ENCODE results near the gene SMC3. TPM values are rescaled to one million over a fixed set of nuclear protein-coding genes. Genes with fewer than 3 reads are reported as not detected.
A peak's percentile ranks its signal among the peaks of the same experiment; 100 is the strongest.

Gene SMC3
- total RNA-seq, 2 donors from 2014 or later = 66.0 to 75.9 TPM

- Histone ChIP-seq H3K27ac (ENCODE audit: low read depth, low read length) (no peak overlapping the region), H3K36me3 (ENCODE audit: control insufficient read depth, insufficient read depth, low read length) (no peaks in the 10 kb centered on the region), H3K9me3 (ENCODE audit: control insufficient read depth, low read length) (no peaks in the 10 kb centered on the region), H3K4me3 (ENCODE audit: low read length) (no peak overlapping the region), H3K4me1 (ENCODE audit: control insufficient read depth, insufficient read depth, low read length) (peaks cover 4% of the 10 kb centered on the region), H3K9ac (ENCODE audit: extremely low read depth, low read length, poor library complexity, severe bottlenecking) (no peak overlapping the region), H3K27me3 (ENCODE audit: control insufficient read depth, insufficient read depth, low read length, poor library complexity, severe bottlenecking) (no peaks in the 10 kb centered on the region)
- peaks cover 19% of the 10 kb centered on the region for H3K4me1 Mint-ChIP-seq
- peaks cover 2% of the 10 kb centered on the region for H3K27me3 Mint-ChIP-seq (ENCODE audit: insufficient read depth)
- no peaks in the 10 kb centered on the region for H3K9me3 Mint-ChIP-seq
- no peak for DNase-seq
- no peaks in the 10 kb centered on the region for H3K36me3 Mint-ChIP-seq (ENCODE audit: low read depth)
- H3K4me3 Mint-ChIP-seq = no peak overlapping the region
- 75 to 92% methylated on average over 1 to 3 of the region's 3 CpGs for WGBS, 2 experiments (ENCODE audit: insufficient coverage in 1 of 2, insufficient read length in 1 of 2)
- no peak for TF ChIP-seq CTCF (conservative IDR thresholded peaks at IDR 0.05)
- no peak overlapping the region for H3K27ac Mint-ChIP-seq
Observed at GRCh38 chr10:110612087-110612486, 44.6 kb downstream of the SMC3 start.

GRCh38 chr10:110612629-110613028 lies 45.1 kb downstream of the SMC3 start:
- H3K36me3 ChIP-seq (ENCODE audit: control insufficient read depth, insufficient read depth, low read length) = no peaks in the 10 kb centered on the region
- H3K9me3 ChIP-seq (ENCODE audit: control insufficient read depth, low read length) = no peaks in the 10 kb centered on the region
- Mint-ChIP-seq H3K36me3 (ENCODE audit: low read depth) (no peaks in the 10 kb centered on the region), H3K9me3 (no peaks in the 10 kb centered on the region), H3K27me3 (ENCODE audit: insufficient read depth) (peaks cover 2% of the 10 kb centered on the region), H3K27ac (no peak overlapping the region), H3K4me1 (peaks cover 19% of the 10 kb centered on the region), H3K4me3 (no peak overlapping the region)
- no peak overlapping the region for H3K27ac ChIP-seq (ENCODE audit: low read depth, low read length)
- H3K27me3 ChIP-seq (ENCODE audit: control insufficient read depth, insufficient read depth, low read length, poor library complexity, severe bottlenecking) = no peaks in the 10 kb centered on the region
- no peak overlapping the region for H3K4me3 ChIP-seq (ENCODE audit: low read length)
- peaks cover 4% of the 10 kb centered on the region for H3K4me1 ChIP-seq (ENCODE audit: control insufficient read depth, insufficient read depth, low read length)
- DNase-seq = no peak
- no peak for TF ChIP-seq CTCF (conservative IDR thresholded peaks at IDR 0.05)
- 94 to 100% methylated on average over 1 to 4 of the region's 4 CpGs for WGBS, 2 experiments (ENCODE audit: insufficient coverage in 1 of 2, insufficient read length in 1 of 2)
- H3K9ac ChIP-seq (ENCODE audit: extremely low read depth, low read length, poor library complexity, severe bottlenecking) = no peak overlapping the region

GRCh38 chr10:110613341-110613995 lies 46.0 kb downstream of the SMC3 start:
- H3K9ac ChIP-seq (ENCODE audit: extremely low read depth, low read length, poor library complexity, severe bottlenecking) = no peak overlapping the region
- H3K4me1 Mint-ChIP-seq = peaks cover 19% of the 10 kb centered on the region
- peak; percentile 27 for TF ChIP-seq CTCF (conservative IDR thresholded peaks at IDR 0.05)
- no peak overlapping the region for H3K27ac ChIP-seq (ENCODE audit: low read depth, low read length)
- no peaks in the 10 kb centered on the region for H3K36me3 ChIP-seq (ENCODE audit: control insufficient read depth, insufficient read depth, low read length)
- H3K27me3 ChIP-seq (ENCODE audit: control insufficient read depth, insufficient read depth, low read length, poor library complexity, severe bottlenecking) = no peaks in the 10 kb centered on the region
- H3K27ac Mint-ChIP-seq = no peak overlapping the region
- no peak overlapping the region for H3K4me3 ChIP-seq (ENCODE audit: low read length)
- no peaks in the 10 kb centered on the region for H3K9me3 Mint-ChIP-seq
- peaks cover 4% of the 10 kb centered on the region for H3K4me1 ChIP-seq (ENCODE audit: control insufficient read depth, insufficient read depth, low read length)
- peaks cover 2% of the 10 kb centered on the region for H3K27me3 Mint-ChIP-seq (ENCODE audit: insufficient read depth)
- 89 to 92% methylated on average over 4 to 8 of the region's 8 CpGs for WGBS, 2 experiments (ENCODE audit: insufficient coverage in 1 of 2, insufficient read length in 1 of 2)
- DNase-seq = no peak
- H3K36me3 Mint-ChIP-seq (ENCODE audit: low read depth) = no peaks in the 10 kb centered on the region
- H3K4me3 Mint-ChIP-seq = no peak overlapping the region
- H3K9me3 ChIP-seq (ENCODE audit: control insufficient read depth, low read length) = no peaks in the 10 kb centered on the region
